GM23338 (cell line): ENCODE data around the gene OAS3. TPM values are rescaled to one million over a fixed set of nuclear protein-coding genes. Genes with fewer than 3 reads are reported as not detected.

Experiments used
- ATAC-seq: fragments of 200-7000 bp; cut with Tn5 transposase; 3 replicates; pipeline ENCODE4 v1.9.1; 2020
- DNase-seq: peaks from one replicate; pipeline ENCODE4 v3.0.0-alpha.2; 2015; ENCODE audit warnings: low spot score
- H2AFZ ChIP-seq: fragments of 200-600 bp; sonication (generic); 2 replicates; pipeline ENCODE4 v1.8.0; 2016; ENCODE audit warnings: antibody characterized with exemption, mild to moderate bottlenecking, moderate library complexity
- H3F3A ChIP-seq: fragments of 200-600 bp; sonication (generic); replicated peaks from 2 replicates; pipeline ENCODE4 v1.8.0; 2017; ENCODE audit warnings: antibody characterized with exemption, mixed run types, low read depth
- H3K27ac ChIP-seq: fragments of 200-600 bp; sonication (generic); 2 replicates; pipeline ENCODE4 v1.6.1; 2016; ENCODE audit warnings: low read depth
- H3K27me3 ChIP-seq: fragments of 200-600 bp; sonication (generic); 2 replicates; pipeline ENCODE4 v1.8.0; 2016; ENCODE audit warnings: mild to moderate bottlenecking, mixed run types, moderate library complexity; ENCODE audit not compliant: insufficient read depth
- H3K36me3 ChIP-seq: fragments of 200-600 bp; sonication (generic); 2 replicates; pipeline ENCODE4 v1.8.0; 2016; ENCODE audit warnings: mild to moderate bottlenecking; ENCODE audit not compliant: insufficient read depth
- H3K4me1 ChIP-seq: fragments of 200-600 bp; sonication (generic); 2 replicates; pipeline ENCODE4 v1.8.0; 2016; ENCODE audit warnings: mild to moderate bottlenecking, moderate library complexity; ENCODE audit not compliant: insufficient read depth
- H3K4me2 ChIP-seq: fragments of 200-600 bp; sonication (generic); 2 replicates; pipeline ENCODE4 v1.7.1; 2017; ENCODE audit warnings: mixed run types
- H3K4me3 ChIP-seq: fragments of 200-600 bp; sonication (generic); 2 replicates; pipeline ENCODE4 v1.6.1; 2016; ENCODE audit warnings: mixed run types
- H3K79me2 ChIP-seq: fragments of 200-600 bp; sonication (generic); replicated peaks from 2 replicates; pipeline ENCODE4 v1.8.0; 2017; ENCODE audit warnings: mild to moderate bottlenecking; ENCODE audit not compliant: insufficient read depth
- H3K9me2 ChIP-seq: fragments of 200-600 bp; sonication (generic); 2 replicates; pipeline ENCODE4 v1.8.0; 2017; ENCODE audit not compliant: insufficient read depth
- H4K20me1 ChIP-seq: fragments of 200-600 bp; sonication (generic); replicated peaks from 2 replicates; pipeline ENCODE4 v1.8.0; 2017; ENCODE audit warnings: mild to moderate bottlenecking; ENCODE audit not compliant: insufficient read depth
- H3K27ac Mint-ChIP-seq: 2 replicates; pipeline ENCODE4 v1.8.0; 2020; ENCODE audit warnings: inconsistent platforms, mild to moderate bottlenecking, moderate library complexity, mixed read lengths
- H3K27me3 Mint-ChIP-seq: 3 replicates; pipeline ENCODE4 v1.8.0; 2022; ENCODE audit warnings: low read depth, mild to moderate bottlenecking, moderate library complexity, mixed read lengths, inconsistent platforms; ENCODE audit not compliant: insufficient read depth, poor library complexity
- H3K36me3 Mint-ChIP-seq: 3 replicates; pipeline ENCODE4 v1.8.0; 2021; ENCODE audit warnings: low read depth, mild to moderate bottlenecking, inconsistent platforms, moderate library complexity, mixed read lengths
- H3K4me1 Mint-ChIP-seq: 3 replicates; pipeline ENCODE4 v1.8.0; 2020; ENCODE audit warnings: mild to moderate bottlenecking, inconsistent platforms, mixed read lengths
- H3K4me3 Mint-ChIP-seq: 3 replicates; pipeline ENCODE4 v1.8.0; 2021; ENCODE audit warnings: moderate library complexity, mild to moderate bottlenecking, inconsistent platforms, mixed read lengths
- H3K9me3 Mint-ChIP-seq: 3 replicates; pipeline ENCODE4 v1.8.0; 2020; ENCODE audit warnings: moderate library complexity, mild to moderate bottlenecking, inconsistent platforms, mixed read lengths
- ETS1 ChIP-seq: IDR thresholded peaks from 2 replicates; pipeline ENCODE4 v1.6.1; 2016; ENCODE audit warnings: antibody characterized with exemption
- EZH2 ChIP-seq: fragments of 200-600 bp; sonication (generic); IDR thresholded peaks from one replicate; pipeline ENCODE4 v1.8.0; 2017; ENCODE audit warnings: antibody characterized with exemption, mild to moderate bottlenecking, low read depth; ENCODE audit not compliant: unreplicated experiment
- EZH2phosphoT487 ChIP-seq: fragments of 200-600 bp; sonication (generic); IDR thresholded peaks from one replicate; pipeline ENCODE4 v1.8.1; 2018; ENCODE audit warnings: antibody characterized with exemption; ENCODE audit not compliant: unreplicated experiment
- NANOG ChIP-seq: IDR thresholded peaks from 2 replicates; pipeline ENCODE4 v1.6.1; 2016; ENCODE audit warnings: antibody characterized with exemption, borderline replicate concordance
- POLR2AphosphoS5 ChIP-seq: IDR thresholded peaks from 2 replicates; pipeline ENCODE4 v1.6.1; 2016; ENCODE audit warnings: antibody characterized with exemption, low read depth
- REST ChIP-seq: IDR thresholded peaks from one replicate; pipeline ENCODE4 v1.6.1; 2018; ENCODE audit warnings: antibody characterized with exemption; ENCODE audit not compliant: unreplicated experiment
- ZNF114 ChIP-seq: fragments of 250-450 bp; sonication (Bioruptor Pico); IDR thresholded peaks from 2 replicates; pipeline ENCODE4 v1.5.0; 2020; ENCODE audit warnings: mild to moderate bottlenecking, moderate library complexity
- ZNF331 ChIP-seq: fragments of 250-450 bp; sonication (Bioruptor Pico); IDR thresholded peaks from 2 replicates; pipeline ENCODE4 v1.5.0; 2020; ENCODE audit warnings: low read depth, mild to moderate bottlenecking, moderate library complexity
- ZNF462 ChIP-seq: fragments of 250-450 bp; sonication (Bioruptor Pico); IDR thresholded peaks from 2 replicates; pipeline ENCODE4 v1.5.0; 2020; ENCODE audit warnings: mild to moderate bottlenecking, moderate library complexity
- polyA plus RNA-seq: library from polyadenylated mRNA; unstranded; fragments of >200 nt; fragmentation: Nextera tagmentation; extraction: Ambion mirVana; gene quantifications from 2 replicates; pipeline ENCODE4 v1.2.1, GENCODE V29; 2016
- total RNA-seq: library from RNA; depleted of rRNA; stranded (reverse); fragments of >200 nt; shearing (Covaris generic); gene quantifications from 2 replicates; pipeline ENCODE4 v1.2.3, GENCODE V29; 2014

Gene OAS3
- total and polyA plus RNA-seq, 2 experiments from 2014 or later = 0.27 to 1.4 TPM

GRCh38 chr12:112936264-112936663 lies 2.0 kb upstream of the OAS3 start:
- Mint-ChIP-seq H3K4me3 (no peak overlapping the region), H3K36me3 (no peaks in the 10 kb centered on the region), H3K9me3 (no peaks in the 10 kb centered on the region), H3K4me1 (peaks cover 11% of the 10 kb centered on the region), H3K27me3 (peaks cover 18% of the 10 kb centered on the region), H3K27ac (no peak overlapping the region)
- TF ChIP-seq ETS1 (no peak), REST (no peak), EZH2phosphoT487 (no peak), POLR2AphosphoS5 (no peak), ZNF462 (no peak), EZH2 (no peak), ZNF331 (no peak), ZNF114 (CRISPR knock-in tag) (no peak), NANOG (no peak)
- Histone ChIP-seq H3K4me2 (no peak overlapping the region), H3F3A (no peaks in the 10 kb centered on the region), H4K20me1 (no peaks in the 10 kb centered on the region), H3K4me3 (no peak overlapping the region), H2AFZ (no peak overlapping the region), H3K9me2 (no peaks in the 10 kb centered on the region), H3K79me2 (no peaks in the 10 kb centered on the region), H3K27ac (no peak overlapping the region), H3K4me1 (no peaks in the 10 kb centered on the region), H3K27me3 (peaks cover 22% of the 10 kb centered on the region), H3K36me3 (no peaks in the 10 kb centered on the region)
- ATAC-seq (no peak), DNase-seq (no peak)
